Transverse colon (tissue), 3 donors: Measurements from ENCODE around the gene PTPN3.

Source experiments
- POLR2A ChIP-seq: fragments of 450-650 bp; IDR thresholded peaks from one replicate; pipeline ENCODE4 v1.6.1; 2016; ENCODE audit warnings: antibody characterized with exemption, mild to moderate bottlenecking, moderate library complexity
- TF ChIP-seq, protein P1 (sequence below), 5 experiments: fragments of 200-600 bp in 3 of 5; fragments of 450-650 bp in 2 of 5; sonication (generic) in 3 of 5; IDR thresholded peaks; 1 replicate in 2 of 5; 2 replicates in 3 of 5; pipeline ENCODE4 v1.5.1; 2016 to 2017; ENCODE audit warnings: antibody characterized with exemption in 5 of 5, inconsistent platforms in 3 of 5, mild to moderate bottlenecking in 2 of 5, moderate library complexity in 1 of 5

DNA sequence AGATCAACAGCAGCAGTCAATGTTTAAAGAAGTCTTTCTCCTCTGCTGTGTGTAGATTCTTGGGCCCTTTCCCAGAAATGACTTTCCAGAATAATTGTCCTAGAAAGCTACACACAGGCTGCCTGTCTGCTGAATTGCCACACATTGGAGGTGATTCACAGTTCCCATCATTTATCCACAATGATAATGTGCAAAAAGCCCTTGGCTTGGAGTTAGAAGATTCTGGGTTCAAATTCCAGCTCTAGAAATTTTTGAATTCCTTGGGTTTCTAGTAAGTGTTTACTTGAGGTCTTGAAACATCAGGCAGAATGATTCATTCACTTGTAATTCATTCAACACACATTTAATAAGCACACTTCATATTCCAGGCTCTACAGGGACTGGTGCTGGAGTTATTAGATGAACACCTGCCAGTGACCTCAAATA lies 148.7 kb downstream of the PTPN3 start:
- TF ChIP-seq, protein P1, sequence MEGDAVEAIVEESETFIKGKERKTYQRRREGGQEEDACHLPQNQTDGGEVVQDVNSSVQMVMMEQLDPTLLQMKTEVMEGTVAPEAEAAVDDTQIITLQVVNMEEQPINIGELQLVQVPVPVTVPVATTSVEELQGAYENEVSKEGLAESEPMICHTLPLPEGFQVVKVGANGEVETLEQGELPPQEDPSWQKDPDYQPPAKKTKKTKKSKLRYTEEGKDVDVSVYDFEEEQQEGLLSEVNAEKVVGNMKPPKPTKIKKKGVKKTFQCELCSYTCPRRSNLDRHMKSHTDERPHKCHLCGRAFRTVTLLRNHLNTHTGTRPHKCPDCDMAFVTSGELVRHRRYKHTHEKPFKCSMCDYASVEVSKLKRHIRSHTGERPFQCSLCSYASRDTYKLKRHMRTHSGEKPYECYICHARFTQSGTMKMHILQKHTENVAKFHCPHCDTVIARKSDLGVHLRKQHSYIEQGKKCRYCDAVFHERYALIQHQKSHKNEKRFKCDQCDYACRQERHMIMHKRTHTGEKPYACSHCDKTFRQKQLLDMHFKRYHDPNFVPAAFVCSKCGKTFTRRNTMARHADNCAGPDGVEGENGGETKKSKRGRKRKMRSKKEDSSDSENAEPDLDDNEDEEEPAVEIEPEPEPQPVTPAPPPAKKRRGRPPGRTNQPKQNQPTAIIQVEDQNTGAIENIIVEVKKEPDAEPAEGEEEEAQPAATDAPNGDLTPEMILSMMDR (IDR thresholded peaks at IDR 0.05) = no peak
- TF ChIP-seq POLR2A = no peak
